ENCODE data around the gene ME3.

GRCh38 chr11:86510097-86510496 is 162.3 kb downstream of the ME3 start:
- no peak for TF ChIP-seq ATF2 (CRISPR knock-in tag; IDR thresholded peaks at IDR 0.05; ENCODE audit: borderline replicate concordance, low read depth)
- no peak for TF ChIP-seq SMAD3 (CRISPR knock-in tag; IDR thresholded peaks at IDR 0.05; ENCODE audit: borderline replicate concordance)
- TF ChIP-seq, protein P1, sequence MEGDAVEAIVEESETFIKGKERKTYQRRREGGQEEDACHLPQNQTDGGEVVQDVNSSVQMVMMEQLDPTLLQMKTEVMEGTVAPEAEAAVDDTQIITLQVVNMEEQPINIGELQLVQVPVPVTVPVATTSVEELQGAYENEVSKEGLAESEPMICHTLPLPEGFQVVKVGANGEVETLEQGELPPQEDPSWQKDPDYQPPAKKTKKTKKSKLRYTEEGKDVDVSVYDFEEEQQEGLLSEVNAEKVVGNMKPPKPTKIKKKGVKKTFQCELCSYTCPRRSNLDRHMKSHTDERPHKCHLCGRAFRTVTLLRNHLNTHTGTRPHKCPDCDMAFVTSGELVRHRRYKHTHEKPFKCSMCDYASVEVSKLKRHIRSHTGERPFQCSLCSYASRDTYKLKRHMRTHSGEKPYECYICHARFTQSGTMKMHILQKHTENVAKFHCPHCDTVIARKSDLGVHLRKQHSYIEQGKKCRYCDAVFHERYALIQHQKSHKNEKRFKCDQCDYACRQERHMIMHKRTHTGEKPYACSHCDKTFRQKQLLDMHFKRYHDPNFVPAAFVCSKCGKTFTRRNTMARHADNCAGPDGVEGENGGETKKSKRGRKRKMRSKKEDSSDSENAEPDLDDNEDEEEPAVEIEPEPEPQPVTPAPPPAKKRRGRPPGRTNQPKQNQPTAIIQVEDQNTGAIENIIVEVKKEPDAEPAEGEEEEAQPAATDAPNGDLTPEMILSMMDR (IDR thresholded peaks at IDR 0.05), result no peak
- TF ChIP-seq E2F4 (CRISPR knock-in tag; IDR thresholded peaks at IDR 0.05; ENCODE audit: borderline replicate concordance, low read depth), result no peak
- no peak for TF ChIP-seq E2F5 (CRISPR knock-in tag; IDR thresholded peaks at IDR 0.05)
- TF ChIP-seq, protein P2, sequence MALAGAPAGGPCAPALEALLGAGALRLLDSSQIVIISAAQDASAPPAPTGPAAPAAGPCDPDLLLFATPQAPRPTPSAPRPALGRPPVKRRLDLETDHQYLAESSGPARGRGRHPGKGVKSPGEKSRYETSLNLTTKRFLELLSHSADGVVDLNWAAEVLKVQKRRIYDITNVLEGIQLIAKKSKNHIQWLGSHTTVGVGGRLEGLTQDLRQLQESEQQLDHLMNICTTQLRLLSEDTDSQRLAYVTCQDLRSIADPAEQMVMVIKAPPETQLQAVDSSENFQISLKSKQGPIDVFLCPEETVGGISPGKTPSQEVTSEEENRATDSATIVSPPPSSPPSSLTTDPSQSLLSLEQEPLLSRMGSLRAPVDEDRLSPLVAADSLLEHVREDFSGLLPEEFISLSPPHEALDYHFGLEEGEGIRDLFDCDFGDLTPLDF (CRISPR knock-in tag; IDR thresholded peaks at IDR 0.05), result no peak
- no peak for TF ChIP-seq MAX (CRISPR knock-in tag; IDR thresholded peaks at IDR 0.05)
- TF ChIP-seq TCF7 (CRISPR knock-in tag; IDR thresholded peaks at IDR 0.05; ENCODE audit: low read depth), result no peak
- no peak for TF ChIP-seq ZNF423 (CRISPR knock-in tag; IDR thresholded peaks at IDR 0.05)
- TF ChIP-seq, protein P3, sequence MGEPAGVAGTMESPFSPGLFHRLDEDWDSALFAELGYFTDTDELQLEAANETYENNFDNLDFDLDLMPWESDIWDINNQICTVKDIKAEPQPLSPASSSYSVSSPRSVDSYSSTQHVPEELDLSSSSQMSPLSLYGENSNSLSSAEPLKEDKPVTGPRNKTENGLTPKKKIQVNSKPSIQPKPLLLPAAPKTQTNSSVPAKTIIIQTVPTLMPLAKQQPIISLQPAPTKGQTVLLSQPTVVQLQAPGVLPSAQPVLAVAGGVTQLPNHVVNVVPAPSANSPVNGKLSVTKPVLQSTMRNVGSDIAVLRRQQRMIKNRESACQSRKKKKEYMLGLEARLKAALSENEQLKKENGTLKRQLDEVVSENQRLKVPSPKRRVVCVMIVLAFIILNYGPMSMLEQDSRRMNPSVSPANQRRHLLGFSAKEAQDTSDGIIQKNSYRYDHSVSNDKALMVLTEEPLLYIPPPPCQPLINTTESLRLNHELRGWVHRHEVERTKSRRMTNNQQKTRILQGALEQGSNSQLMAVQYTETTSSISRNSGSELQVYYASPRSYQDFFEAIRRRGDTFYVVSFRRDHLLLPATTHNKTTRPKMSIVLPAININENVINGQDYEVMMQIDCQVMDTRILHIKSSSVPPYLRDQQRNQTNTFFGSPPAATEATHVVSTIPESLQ (CRISPR knock-in tag; IDR thresholded peaks at IDR 0.05), result no peak
- no peak for TF ChIP-seq TEAD4 (CRISPR knock-in tag; IDR thresholded peaks at IDR 0.05)
- TF ChIP-seq CBFB (CRISPR knock-in tag; IDR thresholded peaks at IDR 0.05; ENCODE audit: low read depth), result no peak
